BJ (cell line): ENCODE measurements around the gene MYO7B. TPM values are rescaled to one million over a fixed set of nuclear protein-coding genes. Genes with fewer than 3 reads are reported as not detected.

Source experiments
- CTCF ChIA-PET: fragments of 350-600 bp; formaldehyde crosslinking; extraction: SDS; loops from one replicate; lab custom pipeline; 2021; ENCODE audit warnings: antibody characterized with exemption, inconsistent platforms; lab: Yijun Ruan, JAX
- POLR2A ChIA-PET: fragments of 300-600 bp; sonication (Branson Sonifier 250); formaldehyde crosslinking; extraction: SDS; loops from one replicate; lab custom pipeline; 2021; ENCODE audit warnings: antibody characterized with exemption; lab: Charles Lee
- DNase-seq: peaks from one replicate; pipeline ENCODE4 v3.0.0-alpha.2; 2011; ENCODE audit warnings: low read depth
- H3K27me3 ChIP-seq: 2 replicates; pipeline ENCODE4 v1.6.0; 2011; ENCODE audit warnings: low read length; ENCODE audit not compliant: control insufficient read depth, insufficient read depth
- H3K36me3 ChIP-seq: 2 replicates; pipeline ENCODE4 v1.5.1; 2011; ENCODE audit warnings: low read length; ENCODE audit not compliant: control insufficient read depth, insufficient read depth
- H3K4me3 ChIP-seq: 2 replicates; pipeline ENCODE4 v1.5.1; 2011; ENCODE audit warnings: low read depth, mild to moderate bottlenecking, control low read depth, low read length
- polyA plus RNA-seq: library from polyadenylated mRNA; depleted of rRNA; stranded (reverse); fragments of >200 nt; gene quantifications from 2 replicates; pipeline ENCODE4 v1.2.3, GENCODE V29; 2011
- TF ChIP-seq, protein P1 (sequence below): IDR thresholded peaks from 2 replicates; pipeline ENCODE4 v1.5.1; 2011; ENCODE audit warnings: low read depth, mild to moderate bottlenecking, control low read depth, inconsistent platforms, low read length, moderate library complexity; ENCODE audit not compliant: insufficient read depth

MYO7B gene
- polyA plus RNA-seq, 1 experiment: 0.36 TPM

DNA sequence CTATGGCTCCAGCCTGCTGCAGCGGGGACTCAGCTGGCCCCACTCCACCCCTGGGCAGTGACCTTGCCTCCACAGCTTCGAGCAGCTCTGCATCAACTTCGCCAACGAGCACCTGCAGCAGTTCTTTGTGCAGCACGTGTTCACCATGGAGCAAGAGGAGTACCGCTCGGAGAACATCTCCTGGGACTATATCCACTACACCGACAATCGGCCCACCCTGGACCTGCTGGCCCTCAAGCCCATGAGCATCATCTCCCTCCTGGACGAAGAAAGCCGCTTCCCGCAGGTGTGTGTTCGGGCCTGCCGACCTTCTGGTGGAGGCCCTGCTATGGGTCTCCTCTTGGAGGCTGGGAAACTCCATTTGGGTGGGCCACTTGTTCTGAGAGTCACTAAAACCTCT, 48.6 kb downstream of the MYO7B start:
- Histone ChIP-seq H3K4me3 (no peak overlapping the region), H3K27me3 (peaks cover 4% of the 10 kb centered on the region), H3K36me3 (no peaks in the 10 kb centered on the region)
- no peak for DNase-seq
- CTCF ChIA-PET: interaction anchor here (1.6 to 3.0 kb wide), 2 partner anchors 7 to 66 kb away, joined by 7 to 11 read pairs; no protein-coding TSS in a partner anchor
- POLR2A ChIA-PET: no interaction called here
- TF ChIP-seq, protein P1, sequence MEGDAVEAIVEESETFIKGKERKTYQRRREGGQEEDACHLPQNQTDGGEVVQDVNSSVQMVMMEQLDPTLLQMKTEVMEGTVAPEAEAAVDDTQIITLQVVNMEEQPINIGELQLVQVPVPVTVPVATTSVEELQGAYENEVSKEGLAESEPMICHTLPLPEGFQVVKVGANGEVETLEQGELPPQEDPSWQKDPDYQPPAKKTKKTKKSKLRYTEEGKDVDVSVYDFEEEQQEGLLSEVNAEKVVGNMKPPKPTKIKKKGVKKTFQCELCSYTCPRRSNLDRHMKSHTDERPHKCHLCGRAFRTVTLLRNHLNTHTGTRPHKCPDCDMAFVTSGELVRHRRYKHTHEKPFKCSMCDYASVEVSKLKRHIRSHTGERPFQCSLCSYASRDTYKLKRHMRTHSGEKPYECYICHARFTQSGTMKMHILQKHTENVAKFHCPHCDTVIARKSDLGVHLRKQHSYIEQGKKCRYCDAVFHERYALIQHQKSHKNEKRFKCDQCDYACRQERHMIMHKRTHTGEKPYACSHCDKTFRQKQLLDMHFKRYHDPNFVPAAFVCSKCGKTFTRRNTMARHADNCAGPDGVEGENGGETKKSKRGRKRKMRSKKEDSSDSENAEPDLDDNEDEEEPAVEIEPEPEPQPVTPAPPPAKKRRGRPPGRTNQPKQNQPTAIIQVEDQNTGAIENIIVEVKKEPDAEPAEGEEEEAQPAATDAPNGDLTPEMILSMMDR: no peak

DNA sequence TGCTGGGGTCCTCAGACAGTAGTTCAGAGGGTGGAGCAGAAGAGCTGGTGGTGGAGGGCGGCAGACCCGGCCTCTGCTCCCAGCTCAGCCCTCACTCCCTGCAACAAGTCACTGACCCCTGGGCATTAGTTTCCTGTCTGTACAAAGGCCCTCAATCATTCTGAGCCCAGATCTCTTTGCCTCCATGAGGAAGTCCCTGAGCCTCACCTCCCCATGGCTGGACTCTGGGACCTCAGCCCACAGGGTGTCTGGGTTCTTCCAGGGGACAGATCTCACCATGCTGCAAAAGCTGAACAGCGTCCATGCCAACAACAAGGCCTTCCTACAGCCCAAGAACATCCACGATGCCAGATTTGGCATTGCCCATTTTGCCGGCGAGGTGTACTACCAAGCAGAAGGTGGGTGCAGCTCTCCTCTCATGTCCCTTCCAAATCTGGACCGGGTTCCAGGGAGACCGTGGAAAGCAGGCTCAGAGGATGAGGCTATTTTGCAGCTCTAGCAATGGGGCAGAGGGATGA, 49.1 kb downstream of the MYO7B start:
- no peak for DNase-seq
- no peak overlapping the region for H3K4me3 ChIP-seq
- no peaks in the 10 kb centered on the region for H3K36me3 ChIP-seq
- ChIA-PET CTCF (interaction anchor here (0.6 to 1.6 kb wide), 2 partner anchors 66 to 72 kb away, joined by 3 to 7 read pairs; no protein-coding TSS in a partner anchor), POLR2A (no interaction called here)
- peaks cover 2% of the 10 kb centered on the region for H3K27me3 ChIP-seq
- TF ChIP-seq, protein P1: no peak

DNA sequence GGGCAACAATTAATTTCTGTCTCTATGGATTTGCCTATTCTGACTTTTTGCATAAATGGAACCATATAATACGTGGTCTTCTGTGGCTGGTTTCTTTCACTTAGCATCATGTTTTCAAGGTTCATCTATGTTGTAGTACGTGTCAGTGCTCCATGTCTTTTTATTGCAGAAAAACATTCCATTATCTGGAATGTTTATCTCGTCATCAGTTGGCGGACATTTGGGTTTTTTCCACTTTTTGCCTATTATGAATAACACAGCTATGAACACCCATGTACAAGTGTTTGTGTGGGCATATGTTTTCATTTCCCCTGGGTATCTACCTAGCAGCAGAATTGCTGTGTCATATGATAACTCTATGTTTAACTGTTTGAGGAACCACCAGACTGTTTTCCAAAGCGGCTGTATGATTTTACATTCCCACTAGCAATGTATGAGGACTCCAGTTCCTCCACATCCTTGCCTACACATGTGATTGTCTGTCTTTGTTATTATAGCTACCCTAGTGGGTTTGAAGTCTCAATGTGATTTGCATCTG, 49.9 kb downstream of the MYO7B start:
- no peaks in the 10 kb centered on the region for H3K36me3 ChIP-seq
- no peak for DNase-seq
- TF ChIP-seq, protein P1: no peak
- CTCF ChIA-PET: no interaction called here
- peaks cover 1% of the 10 kb centered on the region for H3K27me3 ChIP-seq
- POLR2A ChIA-PET: no interaction called here
- no peak overlapping the region for H3K4me3 ChIP-seq

DNA sequence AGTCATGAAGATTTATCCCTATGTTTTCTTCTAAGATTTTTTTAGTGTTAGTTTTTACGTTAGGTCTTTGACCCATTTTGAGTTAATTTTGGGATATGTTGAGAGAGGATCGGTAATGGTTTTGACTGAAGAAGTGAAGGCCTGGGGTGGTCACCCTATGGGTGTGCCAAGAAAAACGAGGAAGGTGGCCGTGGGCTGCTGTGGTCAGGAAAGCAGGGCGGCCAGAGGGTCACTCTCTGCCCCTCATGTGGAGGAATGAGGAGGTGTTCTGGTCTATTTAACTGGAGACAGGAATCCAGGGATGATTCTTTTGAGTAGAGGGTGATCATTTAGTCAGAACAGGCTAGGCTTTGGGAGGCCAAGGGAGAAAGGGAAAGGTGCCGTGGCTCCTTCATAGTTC, 50.7 kb downstream of the MYO7B start:
- no peak for DNase-seq
- POLR2A ChIA-PET: no interaction called here

DNA sequence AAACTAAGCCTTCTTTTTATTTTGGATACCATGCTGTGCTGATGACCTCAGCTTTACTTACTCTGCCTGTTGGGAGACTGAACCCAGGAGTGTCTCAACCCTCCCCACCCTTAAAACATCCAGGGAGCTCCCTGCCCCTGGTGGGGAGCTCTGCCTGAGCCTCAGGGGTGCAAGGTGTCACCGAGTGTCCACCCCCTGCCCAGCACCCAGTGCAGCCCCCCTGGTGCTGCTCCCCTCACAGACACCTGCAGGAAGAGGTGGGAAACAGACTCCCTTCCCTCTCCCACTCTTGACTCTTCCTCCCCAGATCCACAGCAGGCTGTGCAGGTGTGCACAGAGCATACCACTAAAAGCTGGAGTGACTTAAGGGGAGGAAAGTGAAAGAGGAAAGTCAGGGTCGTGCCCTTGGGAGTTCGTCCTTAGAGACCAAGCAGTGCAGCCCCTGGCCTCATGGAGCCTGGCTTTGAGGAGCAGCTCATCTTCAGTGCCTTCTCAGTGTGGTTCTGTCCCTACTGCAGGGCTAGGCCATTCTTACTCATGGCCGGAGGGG, 51.3 kb downstream of the MYO7B start:
- no peaks in the 10 kb centered on the region for H3K36me3 ChIP-seq
- ChIA-PET CTCF (no interaction called here), POLR2A (no interaction called here)
- H3K27me3 ChIP-seq: peaks cover 1% of the 10 kb centered on the region
- no peak overlapping the region for H3K4me3 ChIP-seq
- DNase-seq: no peak
- TF ChIP-seq, protein P1: no peak

More for the DNA sequence above, 50.7 kb downstream of the MYO7B start:
- Histone ChIP-seq H3K27me3 (peaks cover 1% of the 10 kb centered on the region), H3K36me3 (no peaks in the 10 kb centered on the region), H3K4me3 (no peak overlapping the region)
- CTCF ChIA-PET: no interaction called here
- TF ChIP-seq, protein P1: no peak
